Erythroblast (primary cell): ENCODE data around the gene RASL11A.
"Not testable (repeated sequence)": the region's sequence is repeated elsewhere in the genome, so short reads cannot be mapped to it uniquely, and the experiment has no call there.

Source experiments
- DNase-seq, 2 experiments: peaks; one replicate each; lab custom pipeline; 2025; lab: John Stamatoyannopoulos, UW
- GATA1 ChIP-seq: IDR thresholded peaks from 2 replicates; pipeline ENCODE4 v1.6.1; 2011; ENCODE audit warnings: low read depth, mild to moderate bottlenecking, control low read depth, low read length, moderate library complexity
- POLR2A ChIP-seq: IDR thresholded peaks from 2 replicates; pipeline ENCODE4 v1.6.1; 2011; ENCODE audit warnings: mild to moderate bottlenecking, low read length

RASL11A gene

DNA sequence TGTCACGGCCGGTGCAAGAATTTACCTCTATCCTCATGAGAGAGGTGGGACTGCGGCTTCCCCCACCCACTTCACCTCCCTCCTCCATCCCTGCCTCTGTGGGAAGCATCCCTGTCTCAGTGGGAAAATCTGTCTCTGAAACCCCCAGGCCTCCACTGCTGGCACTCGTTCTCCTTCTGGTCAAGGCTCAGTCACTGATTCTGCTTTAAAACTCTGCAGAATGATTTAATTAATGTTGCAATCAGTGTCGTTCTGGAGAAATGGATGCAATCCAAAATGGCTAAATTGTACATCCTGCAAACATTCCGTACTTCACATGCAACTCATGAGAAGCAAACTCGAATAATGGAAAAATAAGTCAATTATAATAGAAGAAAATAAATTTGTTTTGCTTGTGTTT lies 5.6 kb downstream of the RASL11A start:
- no peak for DNase-seq
- no peak for TF ChIP-seq POLR2A
- TF ChIP-seq GATA1, result no peak

DNA sequence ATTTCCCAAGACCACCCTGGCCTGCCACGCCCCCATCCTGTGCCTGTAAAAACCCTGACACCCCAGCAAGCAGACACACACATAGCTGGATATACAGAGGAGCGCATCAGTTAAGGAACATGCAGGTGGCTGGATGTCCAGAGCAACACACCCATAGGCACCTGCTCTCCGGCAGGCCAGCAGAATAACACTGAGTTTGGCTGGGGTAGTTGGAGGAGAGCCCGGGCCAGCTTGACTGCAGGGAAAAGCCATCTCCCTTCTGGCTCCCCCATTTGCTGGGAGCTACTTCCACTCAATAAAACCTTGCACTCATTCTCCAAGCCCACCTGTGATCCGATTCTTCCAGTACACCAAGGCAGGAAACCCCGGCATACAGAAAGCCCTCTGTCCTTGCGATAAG lies 8.9 kb downstream of the RASL11A start:
- no peak for DNase-seq
- TF ChIP-seq GATA1 (no peak), POLR2A (no peak)

DNA sequence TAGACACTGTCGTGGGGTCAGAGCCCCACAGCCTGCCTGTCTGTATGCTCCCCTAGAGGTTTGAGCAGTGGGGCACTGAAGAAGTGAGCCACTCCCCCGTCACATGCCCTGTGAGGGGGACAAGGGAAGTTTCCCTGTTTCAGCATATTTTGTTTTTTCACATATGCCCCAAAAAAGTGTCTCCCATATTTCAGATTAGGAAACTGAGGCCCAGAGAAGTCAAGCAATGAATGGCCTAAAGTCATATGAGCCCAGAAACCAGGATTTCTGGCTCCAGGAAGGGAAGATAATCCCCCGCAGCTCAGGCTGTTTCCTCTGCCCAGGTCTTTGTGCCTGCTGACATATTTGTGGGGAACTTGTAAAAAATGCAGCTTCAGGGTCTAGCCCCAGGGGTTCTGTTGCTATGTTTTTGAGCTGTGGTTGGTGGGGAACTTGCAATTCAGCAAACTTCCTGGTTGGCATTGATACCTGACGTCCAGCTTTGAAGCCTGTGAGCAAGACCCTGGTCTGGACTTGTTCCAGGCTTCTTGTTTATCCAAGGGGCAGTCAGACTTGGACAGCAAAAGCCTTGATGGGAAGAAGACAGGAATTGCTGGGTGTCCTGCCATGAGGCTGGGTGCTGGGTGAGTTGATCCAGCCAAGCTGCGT lies 9.5 kb downstream of the RASL11A start:
- no peak for TF ChIP-seq POLR2A
- TF ChIP-seq GATA1, result no peak
- DNase-seq, result no peak

DNA sequence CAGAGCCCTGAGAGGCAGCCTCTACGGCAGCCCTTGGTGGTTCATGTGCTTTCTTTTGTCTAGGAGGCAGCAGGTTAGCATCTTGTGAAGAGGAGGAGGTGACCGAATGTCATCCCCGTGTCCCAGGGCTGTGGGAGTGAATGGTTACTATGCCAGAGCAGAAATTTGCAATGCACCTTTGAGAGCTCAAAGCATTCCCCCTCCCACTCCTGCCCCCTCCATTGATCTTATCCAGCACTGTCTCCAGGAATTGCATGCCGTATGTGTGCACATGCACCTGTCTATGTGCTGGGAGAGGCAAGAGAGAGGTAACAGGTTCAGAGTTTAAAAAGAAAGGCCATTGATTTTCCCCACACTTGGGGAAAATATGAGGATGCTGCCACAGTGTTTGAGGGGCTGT lies 10.2 kb downstream of the RASL11A start:
- no peak for DNase-seq
- TF ChIP-seq POLR2A (no peak), GATA1 (no peak)

DNA sequence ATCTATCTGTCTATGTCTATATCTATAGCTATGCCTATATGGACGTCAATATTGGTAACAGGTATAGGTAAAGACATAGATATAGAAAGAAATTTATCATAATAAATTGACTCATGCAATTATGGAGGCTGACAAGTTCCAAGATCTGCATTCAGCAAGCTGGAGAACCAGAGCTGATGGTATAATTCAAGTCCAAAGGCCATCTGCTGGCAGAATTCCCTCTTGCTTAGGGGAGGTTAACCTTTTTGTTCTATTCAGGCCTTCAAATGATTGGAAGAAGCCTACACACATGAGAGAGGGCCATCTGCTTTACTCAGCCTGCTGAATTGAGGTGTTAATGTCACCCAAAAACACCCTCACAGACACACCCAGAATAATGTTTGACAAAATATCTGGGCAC lies 10.8 kb downstream of the RASL11A start:
- TF ChIP-seq POLR2A (no peak), GATA1 (no peak)
- peak in 1 of 2 experiments; percentile 19 for DNase-seq

DNA sequence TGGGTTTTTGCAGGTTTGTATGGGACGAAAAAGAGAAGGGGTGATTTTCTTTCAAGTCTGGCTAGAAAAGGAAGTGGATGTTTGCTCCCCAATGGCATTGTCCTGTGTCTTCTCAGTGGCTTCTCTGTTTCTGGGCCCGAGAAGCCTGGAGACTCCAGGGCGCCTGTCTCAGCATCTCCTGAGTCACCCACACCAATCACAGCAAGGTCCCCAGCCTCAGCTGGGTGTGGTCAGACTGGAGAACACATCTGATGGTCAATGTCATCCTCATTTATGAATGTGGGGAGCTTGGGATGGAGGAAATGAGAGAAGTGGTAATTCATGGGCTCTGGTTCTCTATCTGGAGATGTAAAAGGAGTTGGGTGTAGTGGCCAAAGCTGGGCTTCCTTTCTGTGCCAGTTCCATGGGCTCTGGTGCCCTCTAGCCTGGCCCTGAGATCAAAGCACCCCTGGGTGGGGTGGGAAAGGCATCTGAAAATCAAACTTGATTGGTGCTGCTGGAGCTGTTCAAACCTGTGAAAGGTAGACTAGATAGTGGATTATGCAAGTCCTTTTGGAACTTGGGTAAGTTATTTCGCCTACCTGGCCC lies 13.4 kb downstream of the RASL11A start:
- TF ChIP-seq GATA1 (no peak), POLR2A (no peak)
- peak; percentile 35 to 58 for DNase-seq

DNA sequence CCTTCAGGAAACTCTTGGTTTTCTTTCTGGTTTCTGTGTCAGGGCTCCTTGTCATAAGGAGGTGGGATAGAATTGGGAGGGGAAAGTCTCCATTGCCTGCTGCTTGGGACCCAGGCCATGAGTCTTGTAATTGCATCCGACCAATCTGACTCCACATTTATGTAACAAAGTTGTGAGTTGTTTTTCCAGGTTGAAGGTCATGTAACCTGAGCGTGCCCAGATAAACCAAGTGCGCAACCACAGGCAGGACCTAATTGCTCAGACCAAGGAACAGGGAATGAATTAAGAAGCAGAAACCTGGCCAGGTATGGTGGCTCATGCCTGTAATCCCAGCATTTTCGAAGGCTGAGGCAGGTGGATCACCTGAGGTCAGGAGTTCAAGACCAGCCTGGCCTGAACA lies 17.8 kb downstream of the RASL11A start:
- TF ChIP-seq POLR2A, result no peak
- no peak for TF ChIP-seq GATA1
- no peak for DNase-seq

DNA sequence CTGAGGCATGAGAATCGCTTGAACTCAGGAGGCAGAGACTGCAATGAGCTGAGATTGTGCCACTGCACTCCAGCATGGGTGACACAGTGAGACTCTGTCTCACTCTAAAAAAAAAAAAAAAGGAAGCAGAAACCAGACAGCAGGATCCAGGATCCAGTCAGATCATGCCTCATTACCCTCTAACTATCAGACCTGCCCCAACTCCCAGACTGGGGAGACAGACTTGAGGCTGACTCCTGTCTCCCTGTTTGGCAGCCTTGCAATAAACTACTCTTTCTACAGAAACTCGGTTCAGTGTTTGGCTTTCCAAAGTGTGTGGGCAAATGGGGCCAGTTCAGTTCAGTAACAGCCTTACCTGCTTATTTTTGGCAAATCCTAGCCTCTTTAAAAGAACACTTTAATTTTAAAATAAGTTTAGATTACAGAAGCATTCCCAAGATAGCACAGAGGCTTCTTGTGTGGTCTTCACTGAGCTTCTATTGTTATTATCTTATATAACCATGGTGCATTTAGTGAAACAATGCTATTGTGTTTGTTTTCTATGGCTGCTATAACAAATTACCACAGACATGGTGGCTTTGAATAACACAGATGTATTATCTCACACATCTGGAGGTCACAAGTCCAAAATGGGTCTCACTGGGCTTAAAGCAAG lies 18.5 kb downstream of the RASL11A start:
- DNase-seq, result no peak
- TF ChIP-seq GATA1 (no peak), POLR2A (no peak)

DNA sequence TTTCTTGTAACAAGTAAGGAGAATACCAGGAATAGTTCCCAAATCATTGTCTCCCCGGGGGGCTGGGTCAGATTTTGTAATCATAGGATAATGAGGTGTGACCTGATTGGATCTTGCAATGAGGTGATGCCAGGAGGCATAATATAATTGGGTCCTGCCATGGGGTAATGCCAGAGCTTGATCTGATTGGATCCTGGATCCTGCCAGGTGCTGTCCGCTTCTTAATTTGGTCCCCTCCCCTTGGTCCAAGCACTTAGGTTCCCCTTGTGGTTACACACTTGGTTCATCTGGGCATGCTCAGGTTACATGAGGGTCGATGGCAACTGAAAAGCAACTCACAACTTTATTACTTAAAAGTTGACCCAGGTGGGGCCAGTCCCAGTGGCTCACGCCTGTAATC lies 20.1 kb downstream of the RASL11A start:
- DNase-seq, result no peak

DNA sequence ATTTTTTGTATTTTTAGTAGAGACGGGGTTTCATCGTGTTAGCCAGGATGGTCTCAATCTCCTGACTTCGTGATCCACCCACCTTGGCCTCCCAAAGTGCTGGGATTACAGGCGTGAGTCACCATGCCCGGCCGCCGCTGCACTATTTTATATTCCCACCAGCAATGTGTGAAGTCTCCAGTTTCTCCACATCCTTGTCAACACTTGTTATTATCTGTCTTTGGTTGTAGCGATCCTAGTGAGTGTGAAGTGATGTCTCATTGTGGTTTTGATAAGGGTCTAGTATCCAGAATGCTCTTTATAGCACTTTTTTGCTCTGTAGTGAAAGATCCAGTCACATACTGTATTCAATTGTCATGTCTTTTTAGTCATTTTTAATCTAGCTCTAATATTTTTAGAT lies 21.3 kb downstream of the RASL11A start:
- not testable (repeated sequence) for DNase-seq

More for the DNA sequence above, 20.1 kb downstream of the RASL11A start:
- TF ChIP-seq POLR2A (no peak), GATA1 (no peak)

DNA sequence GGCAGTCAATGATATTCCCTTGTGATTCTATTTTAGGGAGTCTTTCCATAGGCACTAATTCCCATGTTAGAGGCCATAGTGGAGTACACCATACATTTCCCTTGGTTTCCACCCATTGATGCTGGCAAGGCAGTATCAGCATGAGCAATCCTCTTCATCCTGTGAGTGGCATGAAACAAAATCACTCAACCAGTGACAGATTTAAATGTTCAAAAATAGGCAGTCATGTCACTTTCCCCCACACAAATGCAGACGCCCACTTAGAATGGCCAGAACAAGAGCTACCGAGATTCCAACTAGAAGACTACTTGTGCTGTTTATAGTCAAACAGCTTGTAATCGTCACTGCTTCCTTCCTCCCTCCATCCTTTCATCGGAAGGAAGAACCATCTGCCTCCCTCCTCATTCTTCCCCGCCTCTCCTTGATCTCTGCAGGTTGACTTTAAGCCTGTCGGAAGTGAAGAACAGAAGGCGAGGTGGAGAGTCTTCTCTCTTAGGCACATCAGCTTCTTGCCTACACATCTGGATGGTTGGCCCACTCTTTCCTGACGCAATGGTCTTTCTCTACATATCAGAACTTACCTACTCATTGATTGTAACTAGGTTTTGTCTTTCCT lies 22.6 kb downstream of the RASL11A start:
- DNase-seq, result no peak
- TF ChIP-seq POLR2A, result no peak
- no peak for TF ChIP-seq GATA1

DNA sequence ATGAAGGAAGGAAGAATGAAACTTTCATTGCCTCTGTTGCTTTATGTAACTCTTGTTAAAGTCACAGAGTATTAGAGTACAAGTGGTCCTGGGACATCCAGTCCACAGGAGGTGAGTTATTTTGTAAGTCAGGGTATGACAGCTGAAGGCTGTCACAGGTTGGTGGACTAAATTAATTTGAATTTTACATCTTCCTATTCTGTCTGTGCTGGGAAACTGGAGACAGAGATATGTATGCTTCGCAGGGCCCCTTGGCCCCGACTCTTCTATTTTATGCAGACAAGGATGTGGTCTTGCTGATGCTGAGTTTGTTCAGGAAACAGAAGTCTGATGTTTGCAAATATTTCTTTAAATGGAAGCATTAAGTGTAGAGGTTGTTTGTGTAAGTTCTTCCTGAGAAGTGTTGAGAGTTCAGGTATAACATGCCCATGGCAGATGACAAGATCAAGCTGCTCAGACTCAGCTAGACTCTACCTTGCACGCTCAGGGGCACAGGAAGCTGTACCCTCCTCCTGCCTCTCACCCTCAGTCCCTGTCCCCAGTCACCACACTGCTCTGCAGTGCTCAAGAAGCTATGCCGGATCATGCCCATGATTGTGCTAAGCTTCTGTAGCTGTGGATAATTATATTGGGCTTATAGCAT lies 23.4 kb downstream of the RASL11A start:
- TF ChIP-seq POLR2A (no peak), GATA1 (no peak)
- no peak for DNase-seq

DNA sequence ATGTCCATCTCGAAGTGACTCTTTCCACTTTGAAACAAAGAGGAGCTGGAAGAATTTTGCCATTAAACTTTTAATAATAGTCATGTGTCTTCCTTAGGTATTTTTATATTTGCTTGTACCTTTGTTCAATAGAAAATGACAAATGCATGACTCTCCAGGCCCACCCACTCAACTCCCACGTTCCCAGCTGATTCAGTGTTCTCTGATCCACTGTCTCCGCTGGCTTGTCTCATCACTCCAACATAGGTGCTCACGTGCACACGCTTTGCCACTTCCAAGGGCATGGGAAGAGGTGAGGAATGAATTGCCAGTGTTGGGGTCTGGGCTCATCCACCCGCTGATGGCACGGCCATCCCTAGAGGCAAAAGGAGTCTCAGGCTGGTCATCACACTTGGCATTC lies 24.5 kb downstream of the RASL11A start:
- TF ChIP-seq GATA1 (no peak), POLR2A (no peak)
- no peak for DNase-seq

DNA sequence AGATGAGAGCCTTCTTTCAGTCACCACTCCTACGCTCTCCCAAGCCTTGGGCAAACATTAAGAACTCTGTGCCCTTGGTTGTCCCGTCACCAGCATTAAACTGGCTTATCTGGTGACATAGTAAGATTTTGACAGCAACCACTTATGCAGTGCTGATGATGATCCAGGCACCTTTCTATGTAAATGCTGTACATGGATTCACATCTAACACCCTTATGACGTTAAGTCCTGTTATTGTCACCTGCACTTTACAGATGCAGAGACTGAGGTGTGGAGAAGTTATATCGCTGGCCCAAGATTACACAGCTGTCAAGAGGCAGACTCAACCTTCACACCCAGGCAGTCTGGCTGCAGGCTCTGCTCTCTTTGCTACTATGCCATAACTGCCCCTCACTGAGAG lies 25.0 kb downstream of the RASL11A start:
- DNase-seq, result no peak
- no peak for TF ChIP-seq GATA1
- no peak for TF ChIP-seq POLR2A
